Fibroblast of lung (primary cell): ENCODE measurements around the gene ARSG. TPM values are rescaled to one million over a fixed set of nuclear protein-coding genes. Genes with fewer than 3 reads are reported as not detected.

Source experiments
- DNase-seq, 2 donors: peaks; one replicate each; pipeline versions ENCODE4 v3.0.0 to v3.0.0-alpha.2; 2010; ENCODE audit warnings: low read depth in 2 of 2
- H2AFZ ChIP-seq: 2 replicates; pipeline ENCODE4 v1.5.1; 2012; ENCODE audit warnings: low read length, control low read depth, inconsistent platforms
- H3K27ac ChIP-seq: 2 replicates; pipeline ENCODE4 v1.5.1; 2011; ENCODE audit warnings: low read length, control low read depth; ENCODE audit not compliant: insufficient read depth
- H3K27me3 ChIP-seq: 2 replicates; pipeline ENCODE4 v1.5.1; 2011; ENCODE audit warnings: mild to moderate bottlenecking, low read length; ENCODE audit not compliant: control insufficient read depth, insufficient read depth
- H3K36me3 ChIP-seq: 2 replicates; pipeline ENCODE4 v1.5.1; 2011; ENCODE audit warnings: low read length; ENCODE audit not compliant: control insufficient read depth, insufficient read depth
- H3K4me1 ChIP-seq: 2 replicates; pipeline ENCODE4 v1.5.1; 2011; ENCODE audit warnings: low read length; ENCODE audit not compliant: control insufficient read depth, insufficient read depth; ENCODE audit errors: extremely low read depth
- H3K4me2 ChIP-seq: 2 replicates; pipeline ENCODE4 v1.5.1; 2011; ENCODE audit warnings: low read length, control low read depth; ENCODE audit not compliant: insufficient read depth; ENCODE audit errors: extremely low read depth
- H3K4me3 ChIP-seq, 4 experiments: fragments of 200-600 bp in 1 of 4; sonication (generic) in 1 of 4; replicated peaks in 1 of 4; 2 replicates each; pipeline ENCODE4 v1.5.1; 2011 to 2016; ENCODE audit warnings: low read length in 4 of 4, low read depth in 3 of 4, mild to moderate bottlenecking in 3 of 4, control low read depth in 2 of 4, inconsistent platforms in 1 of 4, mixed read lengths in 1 of 4; ENCODE audit not compliant: insufficient read depth in 1 of 4; ENCODE audit errors: control extremely low read depth in 1 of 4
- H3K79me2 ChIP-seq: 2 replicates; pipeline ENCODE4 v1.5.1; 2012; ENCODE audit warnings: mild to moderate bottlenecking, low read length, inconsistent platforms; ENCODE audit not compliant: control insufficient read depth, insufficient read depth
- H3K9ac ChIP-seq: 2 replicates; pipeline ENCODE4 v1.5.1; 2011; ENCODE audit warnings: mild to moderate bottlenecking, low read length, control low read depth; ENCODE audit not compliant: insufficient read depth
- H3K9me3 ChIP-seq: 2 replicates; pipeline ENCODE4 v1.5.1; 2012; ENCODE audit warnings: low read depth, low read length; ENCODE audit not compliant: control insufficient read depth, insufficient read depth
- H4K20me1 ChIP-seq: 2 replicates; pipeline ENCODE4 v1.5.1; 2011; ENCODE audit warnings: low read length; ENCODE audit not compliant: control insufficient read depth, insufficient read depth; ENCODE audit errors: extremely low read depth
- CTCF ChIP-seq, 2 donors: IDR thresholded peaks in 1 of 2; conservative IDR thresholded peaks in 1 of 2; 1 replicate in 1 of 2; 2 replicates in 1 of 2; pipeline ENCODE4 v1.5.1; 2011 to 2012; ENCODE audit warnings: low read length in 2 of 2, control low read depth in 1 of 2, inconsistent platforms in 1 of 2, low read depth in 1 of 2, mild to moderate bottlenecking in 1 of 2
- EZH2 ChIP-seq: IDR thresholded peaks from 2 replicates; pipeline ENCODE4 v1.5.1; 2012; ENCODE audit warnings: low read length, control low read depth, mild to moderate bottlenecking; ENCODE audit errors: missing control alignments
- polyA plus RNA-seq, 2 donors: library from polyadenylated mRNA; depleted of rRNA in 1 of 2; stranded (reverse) in 1 of 2; unstranded in 1 of 2; fragments of >200 nt; gene quantifications; 2 replicates each; pipeline ENCODE4 v1.2.1, GENCODE V29; 2011 to 2012; ENCODE audit warnings: missing spikeins in 1 of 2
- total RNA-seq: library from RNA; depleted of rRNA; stranded (reverse); fragments of >200 nt; gene quantifications from 2 replicates; pipeline ENCODE4 v1.2.1, GENCODE V29; 2014

ARSG gene
- total and polyA plus RNA-seq, 2 donors (not counting 1 experiment from before 2014, with no cell fraction given), result 3.5 to 8.1 TPM

GRCh38 chr17:68377771-68378267, 86.5 kb downstream of the ARSG start:
- H3K36me3 ChIP-seq, result no peaks in the 10 kb centered on the region
- no peak for TF ChIP-seq EZH2
- no peak for TF ChIP-seq CTCF (conservative IDR thresholded peaks at IDR 0.05 in 1 of 2, IDR thresholded peaks at IDR 0.05 in 1 of 2; ENCODE audit: low read depth in 1 of 2, low read length in 2 of 2)
- H4K20me1 ChIP-seq, result no peaks in the 10 kb centered on the region
- H3K4me3 ChIP-seq, result peak overlapping the region in 1 of 4 experiments; percentile 33
- peak overlapping the region; percentile 83 for H3K9ac ChIP-seq
- no peaks in the 10 kb centered on the region for H3K9me3 ChIP-seq
- DNase-seq, result no peak
- H3K79me2 ChIP-seq, result no peaks in the 10 kb centered on the region
- peak overlapping the region; percentile 6 for H2AFZ ChIP-seq
- peaks cover 28% of the 10 kb centered on the region for H3K4me1 ChIP-seq
- H3K27ac ChIP-seq, result peak overlapping the region; percentile 97
- peak overlapping the region; percentile 88 for H3K4me2 ChIP-seq
- no peaks in the 10 kb centered on the region for H3K27me3 ChIP-seq

- Histone ChIP-seq H4K20me1 (no peaks in the 10 kb centered on the region), H3K79me2 (no peaks in the 10 kb centered on the region), H3K27me3 (no peaks in the 10 kb centered on the region), H2AFZ (peak overlapping the region; percentile 28), H3K27ac (peak overlapping the region; percentile 97), H3K4me3 (peak overlapping the region in 3 of 4 experiments; percentile 7 to 38 (median 28)), H3K9ac (peak overlapping the region; percentile 83), H3K9me3 (no peaks in the 10 kb centered on the region), H3K36me3 (no peaks in the 10 kb centered on the region), H3K4me1 (peaks cover 34% of the 10 kb centered on the region), H3K4me2 (peak overlapping the region; percentile 88)
- DNase-seq, result peak; percentile 82 to 97
- TF ChIP-seq CTCF (conservative IDR thresholded peaks at IDR 0.05 in 1 of 2, IDR thresholded peaks at IDR 0.05 in 1 of 2; ENCODE audit: low read depth in 1 of 2, low read length in 2 of 2) (no peak), EZH2 (no peak)
Observed at GRCh38 chr17:68378268-68379176, 87.2 kb downstream of the ARSG start.

GRCh38 chr17:68379177-68379510, 87.8 kb downstream of the ARSG start:
- Histone ChIP-seq H3K4me3 (no peak overlapping the region), H3K27me3 (no peaks in the 10 kb centered on the region), H3K9me3 (no peaks in the 10 kb centered on the region), H3K9ac (peak overlapping the region; percentile 83), H3K4me1 (peaks cover 39% of the 10 kb centered on the region), H4K20me1 (no peaks in the 10 kb centered on the region), H3K79me2 (no peaks in the 10 kb centered on the region), H3K4me2 (peak overlapping the region; percentile 88), H2AFZ (no peak overlapping the region), H3K36me3 (no peaks in the 10 kb centered on the region), H3K27ac (peak overlapping the region; percentile 97)
- no peak for TF ChIP-seq CTCF (conservative IDR thresholded peaks at IDR 0.05 in 1 of 2, IDR thresholded peaks at IDR 0.05 in 1 of 2; ENCODE audit: low read depth in 1 of 2, low read length in 2 of 2)
- TF ChIP-seq EZH2, result no peak
- no peak for DNase-seq
